ENCODE results near the gene CR1.

The CR1 gene

DNA sequence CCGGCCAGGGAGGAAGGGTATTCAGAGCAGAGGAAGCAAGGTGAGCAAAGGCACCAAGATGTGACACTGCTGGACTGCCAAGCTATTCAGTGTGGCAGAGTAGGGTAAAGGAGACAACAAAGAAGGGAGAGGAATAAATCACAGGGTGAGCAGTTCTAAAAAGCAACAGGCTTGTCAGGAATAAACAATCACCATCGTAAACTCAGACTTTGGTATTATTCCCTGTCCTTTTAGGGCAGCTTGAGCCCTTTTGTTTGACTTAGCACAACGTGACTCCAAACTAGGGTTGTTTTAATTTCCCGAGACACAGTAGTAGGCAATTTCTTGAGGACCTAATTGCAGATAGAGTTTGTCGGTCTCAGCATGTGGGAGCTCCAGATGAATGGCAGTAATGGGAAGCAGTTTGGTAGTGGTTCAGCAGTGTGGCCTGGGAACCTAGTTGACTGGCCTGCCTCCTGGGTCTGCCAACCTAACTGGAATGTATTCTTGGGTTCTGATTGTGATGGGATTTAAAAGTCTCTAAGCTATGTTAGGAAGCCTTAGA, 153.3 kb downstream of the CR1 start:
- no peak overlapping the region for H3K4me3 ChIP-seq (ENCODE audit: low read length)
- DNase-seq (ENCODE audit: low read depth) = no peak
- TF ChIP-seq, protein P1, sequence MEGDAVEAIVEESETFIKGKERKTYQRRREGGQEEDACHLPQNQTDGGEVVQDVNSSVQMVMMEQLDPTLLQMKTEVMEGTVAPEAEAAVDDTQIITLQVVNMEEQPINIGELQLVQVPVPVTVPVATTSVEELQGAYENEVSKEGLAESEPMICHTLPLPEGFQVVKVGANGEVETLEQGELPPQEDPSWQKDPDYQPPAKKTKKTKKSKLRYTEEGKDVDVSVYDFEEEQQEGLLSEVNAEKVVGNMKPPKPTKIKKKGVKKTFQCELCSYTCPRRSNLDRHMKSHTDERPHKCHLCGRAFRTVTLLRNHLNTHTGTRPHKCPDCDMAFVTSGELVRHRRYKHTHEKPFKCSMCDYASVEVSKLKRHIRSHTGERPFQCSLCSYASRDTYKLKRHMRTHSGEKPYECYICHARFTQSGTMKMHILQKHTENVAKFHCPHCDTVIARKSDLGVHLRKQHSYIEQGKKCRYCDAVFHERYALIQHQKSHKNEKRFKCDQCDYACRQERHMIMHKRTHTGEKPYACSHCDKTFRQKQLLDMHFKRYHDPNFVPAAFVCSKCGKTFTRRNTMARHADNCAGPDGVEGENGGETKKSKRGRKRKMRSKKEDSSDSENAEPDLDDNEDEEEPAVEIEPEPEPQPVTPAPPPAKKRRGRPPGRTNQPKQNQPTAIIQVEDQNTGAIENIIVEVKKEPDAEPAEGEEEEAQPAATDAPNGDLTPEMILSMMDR (IDR thresholded peaks at IDR 0.05; ENCODE audit: insufficient read depth, low read depth, low read length, missing control alignments) = no peak

DNA sequence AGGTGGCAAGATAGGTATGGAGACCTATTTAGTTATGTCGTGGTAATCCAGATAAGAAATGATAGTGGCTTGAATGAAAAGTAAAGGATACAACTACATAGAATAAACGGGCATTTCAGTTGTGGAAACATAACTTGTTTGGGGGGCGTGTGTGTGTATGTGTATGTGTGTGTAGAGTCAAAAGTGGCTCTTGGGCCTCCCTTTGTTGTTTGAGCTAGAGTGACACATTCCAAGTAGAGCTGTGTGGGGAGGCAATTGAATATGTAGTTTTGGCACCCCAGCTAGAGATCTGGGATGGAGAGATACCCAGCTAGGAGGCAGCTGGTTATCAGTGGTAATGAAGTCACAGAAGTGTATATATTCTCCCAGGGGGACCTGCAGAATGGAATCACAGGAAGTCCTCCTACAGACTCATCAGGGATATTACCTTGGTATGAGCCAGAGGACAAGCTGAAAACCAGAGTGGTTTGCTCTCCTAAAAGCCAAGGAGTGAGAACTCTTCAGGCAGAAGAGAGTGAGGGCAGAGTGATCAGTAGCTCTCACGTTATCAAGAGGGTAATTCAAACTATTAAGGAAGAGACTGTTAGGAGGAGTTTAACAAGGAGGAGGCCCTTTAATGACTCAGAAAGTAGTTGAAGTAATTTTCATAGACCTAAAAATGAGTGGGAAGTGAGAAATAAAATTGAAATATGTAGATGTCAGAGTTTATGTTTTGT, 154.1 kb downstream of the CR1 start:
- TF ChIP-seq, protein P1 (IDR thresholded peaks at IDR 0.05; ENCODE audit: insufficient read depth, low read depth, low read length, missing control alignments) = no peak
- no peak overlapping the region for H3K4me3 ChIP-seq (ENCODE audit: low read length)
- no peak for DNase-seq (ENCODE audit: low read depth)

DNA sequence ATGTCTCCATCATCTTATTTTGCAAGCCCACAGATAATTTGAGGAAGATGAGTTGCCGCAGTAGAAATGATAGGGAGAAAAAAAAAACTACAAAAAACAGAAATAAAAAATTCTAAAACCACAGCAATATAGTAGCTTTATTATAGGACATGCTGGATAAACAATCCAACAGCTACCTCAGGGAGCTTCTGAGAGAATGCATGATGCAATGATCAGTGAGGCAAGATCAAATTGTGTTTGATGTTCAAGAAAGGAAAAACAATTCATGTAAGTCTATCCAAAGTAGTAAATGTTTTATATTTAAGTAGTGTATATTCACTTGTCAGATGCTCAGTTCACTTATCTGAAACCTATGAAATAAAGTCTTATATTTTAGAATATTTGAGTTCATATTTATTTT, 155.6 kb downstream of the CR1 start:
- TF ChIP-seq, protein P1 (IDR thresholded peaks at IDR 0.05; ENCODE audit: insufficient read depth, low read depth, low read length, missing control alignments) = no peak
- H3K4me3 ChIP-seq (ENCODE audit: low read length) = no peak overlapping the region
- no peak for DNase-seq (ENCODE audit: low read depth)

DNA sequence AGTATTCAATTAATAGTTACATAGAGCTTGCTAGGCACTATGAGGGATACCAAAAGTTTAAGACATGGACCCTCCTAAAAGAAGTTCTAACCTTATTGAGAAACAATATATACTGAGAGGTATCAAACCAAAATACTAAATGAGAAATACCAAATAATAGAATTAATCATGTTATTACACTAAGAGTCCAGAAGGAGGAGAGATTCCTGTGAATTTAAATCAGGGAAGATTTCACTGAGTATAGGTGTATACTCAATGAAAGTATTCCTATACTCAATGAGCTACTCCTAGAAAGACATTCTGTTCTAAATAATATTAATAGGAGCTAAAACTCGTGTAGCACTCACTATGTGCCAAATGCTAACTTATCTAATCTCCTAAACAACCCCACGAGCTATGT, 158.4 kb downstream of the CR1 start:
- TF ChIP-seq, protein P1 (IDR thresholded peaks at IDR 0.05; ENCODE audit: insufficient read depth, low read depth, low read length, missing control alignments) = no peak
- no peak for DNase-seq (ENCODE audit: low read depth)
- no peak overlapping the region for H3K4me3 ChIP-seq (ENCODE audit: low read length)

DNA sequence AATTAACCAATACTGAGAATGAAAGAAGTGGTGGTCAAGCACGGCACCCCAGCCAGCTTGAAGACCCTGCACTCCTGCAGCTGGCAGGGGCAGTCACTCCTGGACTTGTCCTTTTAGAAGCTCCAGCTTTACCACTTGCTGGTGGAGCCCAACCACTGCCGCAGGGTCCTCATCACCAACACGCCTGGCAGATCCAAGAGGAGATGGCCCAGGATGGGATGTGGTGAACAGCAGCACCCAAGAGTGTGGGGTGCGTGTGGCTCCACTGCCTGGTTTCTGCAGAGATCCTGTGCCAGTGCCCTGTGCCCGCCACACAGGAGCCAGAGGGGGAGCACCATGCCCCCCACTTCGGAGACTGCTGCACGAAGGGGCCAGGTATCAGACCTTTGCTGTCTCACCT, 162.5 kb downstream of the CR1 start:
- no peak for DNase-seq (ENCODE audit: low read depth)
- TF ChIP-seq, protein P1 (IDR thresholded peaks at IDR 0.05; ENCODE audit: insufficient read depth, low read depth, low read length, missing control alignments) = no peak
- no peak overlapping the region for H3K4me3 ChIP-seq (ENCODE audit: low read length)

DNA sequence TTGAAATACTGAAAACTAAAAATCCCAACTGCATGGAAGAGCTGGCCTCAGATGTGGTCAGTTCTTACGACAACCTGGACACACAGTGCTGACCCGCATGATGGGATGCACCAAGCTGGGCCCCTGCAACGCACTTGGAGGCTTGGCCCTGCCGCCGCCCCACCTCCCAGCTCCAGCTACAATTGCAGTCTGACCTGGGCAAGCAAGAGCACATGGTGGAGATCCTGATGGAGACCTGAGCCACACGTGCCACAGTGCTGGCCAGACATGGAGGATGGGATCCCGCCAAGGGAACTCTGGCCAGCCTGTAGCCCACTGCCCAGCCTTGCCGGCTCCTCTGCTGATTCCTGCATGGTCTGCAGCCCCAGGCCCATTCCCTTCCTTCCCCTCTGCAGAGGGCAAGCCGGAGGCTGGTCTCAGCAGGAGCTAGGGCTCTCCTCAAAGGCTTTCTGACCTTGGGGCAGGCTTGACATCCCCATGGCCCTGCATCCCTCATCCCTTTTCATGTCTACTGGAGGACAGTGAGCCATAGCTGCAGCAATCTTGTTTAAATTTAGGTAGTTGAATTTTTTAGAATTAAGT, 163.0 kb downstream of the CR1 start:
- DNase-seq (ENCODE audit: low read depth) = no peak
- H3K4me3 ChIP-seq (ENCODE audit: low read length) = no peak overlapping the region

More for the DNA sequence above, 163.0 kb downstream of the CR1 start:
- TF ChIP-seq, protein P1 (IDR thresholded peaks at IDR 0.05; ENCODE audit: insufficient read depth, low read depth, low read length, missing control alignments) = no peak

Data from epithelial cell of esophagus (primary cell).